HG03521 (cell line): ENCODE measurements around the gene CLK2.
"Not testable (repeated sequence)": the region's sequence is repeated elsewhere in the genome, so short reads cannot be mapped to it uniquely, and the experiment has no call there.

ENCODE experiments used
- ATAC-seq: cut with Tn5 transposase; IDR thresholded peaks from one replicate; pipeline ENCODE4 v1.9.1; 2021; ENCODE audit warnings: mild to moderate bottlenecking, moderate library complexity; ENCODE audit not compliant: unreplicated experiment

Gene CLK2

DNA sequence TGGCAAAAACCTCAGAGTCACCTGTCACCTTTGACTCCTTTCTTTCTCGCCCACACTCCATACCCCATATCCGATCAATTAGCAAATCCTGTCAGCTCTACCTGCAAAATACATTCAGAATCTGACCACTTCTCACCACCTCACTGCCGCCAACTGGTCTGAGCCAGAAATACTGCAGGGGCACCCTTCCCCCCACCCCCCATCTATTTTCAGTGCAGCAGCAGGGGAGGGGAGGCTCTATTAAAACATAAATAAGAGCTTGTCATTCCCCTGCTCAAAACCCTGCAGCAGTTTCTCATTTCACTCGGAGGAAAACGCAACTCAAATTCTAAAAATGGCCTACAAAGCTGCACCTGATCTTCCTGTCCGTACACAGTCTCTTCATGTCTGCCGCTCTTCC lies 24.1 kb upstream of the CLK2 start:
- no peak for ATAC-seq

DNA sequence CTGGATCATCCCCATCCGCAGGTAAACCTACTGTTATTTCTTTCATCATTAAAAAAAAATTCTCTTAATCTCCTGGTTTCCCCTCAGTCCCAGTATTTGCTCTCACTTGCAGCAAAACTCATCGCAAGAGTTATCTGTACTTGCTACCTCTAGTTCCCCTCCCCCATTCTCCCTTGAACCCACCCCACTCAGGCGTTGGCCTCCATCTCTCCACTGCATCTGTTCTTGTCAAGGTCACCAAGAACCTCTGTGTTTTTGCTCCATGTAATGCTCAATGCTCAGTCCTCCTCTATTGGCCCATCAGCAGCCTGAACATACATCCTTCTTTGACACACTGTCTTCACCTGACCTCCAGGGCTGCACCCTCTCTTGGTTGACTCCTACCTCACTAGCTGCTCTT lies 23.4 kb upstream of the CLK2 start:
- no peak for ATAC-seq

DNA sequence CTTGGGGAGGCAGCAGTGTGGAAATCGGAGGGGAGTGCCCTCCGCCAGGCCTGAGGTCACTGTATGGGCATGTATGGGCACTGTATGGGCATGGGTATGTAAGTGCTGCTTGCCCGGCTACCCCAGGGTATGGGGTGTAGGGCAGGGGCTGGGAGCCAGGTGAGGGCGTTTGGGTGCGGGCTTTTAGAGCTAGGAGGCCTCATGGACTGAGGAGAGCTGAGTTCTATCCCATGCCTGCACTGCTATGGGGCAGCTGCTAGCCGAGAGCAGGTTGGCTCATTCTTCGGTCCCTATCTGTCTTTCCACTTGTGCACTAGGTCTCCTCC lies 22.6 kb upstream of the CLK2 start:
- ATAC-seq, result no peak

DNA sequence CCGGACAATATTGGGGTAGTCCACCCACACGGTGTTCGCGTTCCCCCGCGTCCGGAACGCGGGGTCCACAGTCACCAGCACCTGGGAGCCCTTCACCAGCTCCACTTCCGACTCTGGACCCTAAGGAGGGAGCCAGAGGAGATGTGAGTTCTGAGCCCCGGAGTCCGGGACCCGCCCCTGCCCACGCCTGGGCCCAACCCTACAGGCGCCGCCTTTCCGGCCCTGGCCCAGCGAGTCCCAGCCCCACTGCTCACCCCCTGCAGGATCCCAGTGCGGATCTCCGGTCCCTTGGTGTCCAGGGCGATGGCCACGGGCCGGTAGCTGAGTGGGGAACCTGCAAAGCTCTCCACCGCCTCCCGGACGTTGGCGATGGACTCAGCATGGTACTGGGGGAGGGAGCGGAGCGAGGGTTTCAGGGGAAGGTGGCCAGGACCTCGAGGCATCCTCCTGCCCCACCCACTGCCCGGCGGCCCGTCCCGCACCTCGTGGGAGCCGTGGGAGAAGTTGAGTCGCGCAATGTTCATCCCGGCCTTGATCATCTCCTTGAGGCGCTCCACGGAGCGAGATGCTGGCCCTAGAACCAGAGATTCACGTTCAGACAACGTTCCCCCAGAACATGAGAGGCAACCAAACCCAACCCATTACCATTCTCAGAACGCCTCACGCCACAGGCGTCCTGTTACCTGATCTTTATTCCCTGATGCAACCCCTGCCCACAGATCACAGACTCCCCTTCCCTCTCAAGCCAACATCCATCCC lies 22.1 kb upstream of the CLK2 start:
- no peak for ATAC-seq

DNA sequence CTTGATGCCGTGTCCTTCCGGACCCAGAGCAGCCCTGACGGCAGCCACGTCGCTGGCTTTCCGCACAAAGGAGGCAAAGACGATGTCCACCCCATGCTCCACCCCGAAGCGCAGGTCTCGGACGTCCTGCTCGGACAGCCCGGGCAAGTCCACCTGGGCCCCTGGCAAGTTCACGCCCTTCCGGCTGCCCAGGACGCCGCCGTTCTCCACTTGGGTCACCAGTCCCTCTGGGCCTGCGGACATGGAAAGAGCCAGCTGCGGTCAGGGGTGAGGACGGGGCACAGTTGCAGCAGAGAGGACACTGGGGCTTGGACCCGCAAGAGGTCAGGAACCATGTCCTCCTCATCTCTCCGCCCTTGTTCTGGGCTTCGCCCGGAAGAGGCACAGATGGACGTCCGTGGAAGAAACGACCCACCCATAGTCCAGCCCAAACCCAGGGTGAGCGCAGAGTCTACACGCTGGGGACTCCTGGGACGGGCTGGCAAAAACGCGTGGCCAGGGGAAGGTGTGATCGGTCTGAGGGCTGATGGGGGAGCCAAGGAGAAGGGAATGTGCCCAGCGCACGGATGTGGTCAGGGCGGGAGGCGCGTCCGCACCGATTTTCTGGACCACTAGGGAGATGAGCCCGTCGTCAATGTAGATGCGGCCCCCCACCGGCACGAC lies 21.3 kb upstream of the CLK2 start:
- ATAC-seq, result no peak

DNA sequence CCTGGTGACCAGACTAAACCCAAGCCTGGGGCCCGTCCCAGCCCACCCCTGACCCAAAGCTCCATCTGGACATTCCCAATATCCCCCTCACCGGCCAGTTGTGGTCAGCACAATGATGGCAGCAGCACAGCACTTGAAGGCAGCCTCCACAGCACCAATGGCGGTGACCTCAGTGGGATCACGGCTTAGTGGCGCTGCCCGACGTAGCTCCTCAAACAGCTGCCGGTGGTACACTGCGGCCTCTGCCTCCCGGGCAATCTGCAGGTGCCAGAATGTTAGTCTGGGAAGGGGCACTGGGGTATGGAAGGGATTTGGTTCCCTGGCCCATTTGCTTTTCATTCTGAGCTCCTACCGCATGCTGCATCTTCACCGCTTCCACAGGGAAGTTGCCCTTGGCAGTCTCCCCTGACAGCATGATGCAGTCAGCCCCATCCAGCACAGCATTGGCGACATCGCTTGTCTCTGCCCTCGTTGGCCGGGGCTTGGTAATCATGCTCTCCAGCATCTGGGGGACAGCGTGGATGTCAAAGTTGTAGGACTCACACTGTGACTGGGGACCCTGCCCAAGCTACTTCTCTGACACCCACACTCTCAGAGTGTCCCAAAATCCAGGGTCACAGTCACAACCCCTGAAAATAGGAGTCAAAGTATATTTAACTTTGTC lies 19.9 kb upstream of the CLK2 start:
- no peak for ATAC-seq

DNA sequence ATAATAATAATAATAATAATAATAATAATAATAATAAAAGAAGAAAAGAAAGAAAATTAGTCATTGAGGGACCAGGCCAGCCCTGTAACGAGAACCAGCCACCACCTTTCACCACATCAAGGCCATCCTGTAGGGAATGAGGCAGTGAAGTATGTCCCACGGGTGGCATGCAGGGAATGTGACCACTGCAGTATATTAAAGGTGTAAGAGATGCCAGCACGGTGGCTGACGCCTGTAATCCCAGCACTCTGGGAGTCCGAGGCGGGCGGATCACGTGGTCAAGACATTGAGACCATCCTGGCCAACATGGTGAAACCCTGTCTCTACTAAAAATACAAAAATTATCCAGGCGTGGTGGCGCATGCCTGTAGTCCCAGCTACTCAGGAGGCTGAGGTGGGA lies 17.7 kb upstream of the CLK2 start:
- ATAC-seq, result not testable (repeated sequence)

DNA sequence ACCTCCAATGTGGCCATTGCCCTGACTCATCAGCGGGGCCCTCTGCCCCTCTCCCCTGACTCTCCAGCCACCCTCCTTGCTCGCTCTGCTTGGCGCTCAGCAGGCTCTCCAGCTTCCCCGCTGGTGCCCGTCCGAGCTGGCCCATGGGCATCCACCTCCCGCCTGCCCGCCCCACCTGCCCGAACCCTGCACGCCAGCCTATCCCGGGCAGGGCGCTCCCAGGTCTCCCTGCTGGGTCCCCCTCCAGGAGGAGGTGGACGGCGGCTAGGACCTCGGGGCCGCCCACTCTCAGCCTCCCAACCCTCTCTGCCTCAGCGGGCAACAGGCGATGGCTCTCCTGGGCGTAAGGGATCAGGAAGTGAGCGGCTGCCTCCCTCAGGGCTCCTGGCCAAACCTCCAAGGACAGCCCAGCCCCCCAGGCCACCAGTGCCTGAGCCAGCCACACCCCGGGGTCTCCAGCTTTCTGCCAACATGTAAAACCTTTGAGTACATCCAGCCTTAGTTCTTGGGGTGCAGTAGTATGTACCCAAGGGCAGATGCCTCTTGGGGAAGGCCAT lies 14.8 kb upstream of the CLK2 start:
- no peak for ATAC-seq

DNA sequence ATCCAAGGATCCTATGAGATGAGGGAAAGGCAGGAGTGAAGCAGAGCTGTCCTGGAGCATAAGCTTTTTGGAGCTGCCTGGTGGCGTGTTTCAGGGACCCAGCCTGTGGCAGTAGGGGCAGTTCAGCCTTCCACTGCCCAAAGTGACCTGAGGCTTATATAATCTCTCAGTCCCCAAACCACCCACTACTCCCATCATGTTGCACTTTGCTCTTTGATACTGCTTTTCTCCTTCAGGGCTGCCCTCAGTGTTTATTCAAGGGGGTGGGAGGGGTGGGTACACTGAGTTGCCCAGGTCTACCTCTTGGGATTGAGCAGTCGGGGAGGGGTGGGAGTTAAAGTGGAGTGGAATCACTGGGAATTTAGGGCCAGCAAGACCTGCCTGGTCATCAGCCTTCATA lies 13.2 kb upstream of the CLK2 start:
- no peak for ATAC-seq

DNA sequence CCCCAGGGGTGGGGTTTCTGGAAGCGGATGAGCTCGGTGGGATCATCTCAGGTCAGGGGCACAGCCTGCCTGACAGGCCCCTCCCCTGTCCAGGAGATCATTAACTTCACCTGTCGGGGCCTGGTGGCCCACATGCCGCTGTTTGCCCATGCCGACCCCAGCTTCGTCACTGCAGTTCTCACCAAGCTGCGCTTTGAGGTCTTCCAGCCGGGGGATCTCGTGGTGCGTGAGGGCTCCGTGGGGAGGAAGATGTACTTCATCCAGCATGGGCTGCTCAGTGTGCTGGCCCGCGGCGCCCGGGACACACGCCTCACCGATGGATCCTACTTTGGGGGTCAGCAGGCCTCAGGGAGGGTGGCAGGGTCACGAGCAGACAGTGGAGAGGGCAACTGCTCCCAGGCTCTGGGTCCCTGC lies 12.3 kb upstream of the CLK2 start:
- ATAC-seq, result no peak

GRCh38 chr1:155285063-155285462 lies 11.8 kb upstream of the CLK2 start:
- no peak for ATAC-seq

GRCh38 chr1:155284476-155284875 lies 11.2 kb upstream of the CLK2 start:
- no peak for ATAC-seq

DNA sequence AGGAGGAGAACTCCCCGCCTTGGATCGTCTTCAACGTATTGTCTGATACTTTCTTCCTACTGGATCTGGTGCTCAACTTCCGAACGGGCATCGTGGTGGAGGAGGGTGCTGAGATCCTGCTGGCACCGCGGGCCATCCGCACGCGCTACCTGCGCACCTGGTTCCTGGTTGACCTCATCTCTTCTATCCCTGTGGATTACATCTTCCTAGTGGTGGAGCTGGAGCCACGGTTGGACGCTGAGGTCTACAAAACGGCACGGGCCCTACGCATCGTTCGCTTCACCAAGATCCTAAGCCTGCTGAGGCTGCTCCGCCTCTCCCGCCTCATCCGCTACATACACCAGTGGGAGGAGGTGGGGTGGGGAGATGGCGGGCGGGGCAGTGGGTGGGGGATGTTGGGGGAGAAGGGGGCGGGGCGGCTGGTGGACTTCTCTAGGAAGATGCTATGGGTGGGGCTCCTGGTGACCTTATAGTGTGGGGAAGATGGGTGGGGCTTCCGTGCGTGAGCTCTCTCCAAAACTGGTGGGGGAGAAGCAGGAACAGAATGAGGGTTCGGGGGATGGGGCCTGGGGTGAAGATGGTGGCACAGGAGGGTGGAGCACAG lies 9.3 kb upstream of the CLK2 start:
- ATAC-seq, result no peak

DNA sequence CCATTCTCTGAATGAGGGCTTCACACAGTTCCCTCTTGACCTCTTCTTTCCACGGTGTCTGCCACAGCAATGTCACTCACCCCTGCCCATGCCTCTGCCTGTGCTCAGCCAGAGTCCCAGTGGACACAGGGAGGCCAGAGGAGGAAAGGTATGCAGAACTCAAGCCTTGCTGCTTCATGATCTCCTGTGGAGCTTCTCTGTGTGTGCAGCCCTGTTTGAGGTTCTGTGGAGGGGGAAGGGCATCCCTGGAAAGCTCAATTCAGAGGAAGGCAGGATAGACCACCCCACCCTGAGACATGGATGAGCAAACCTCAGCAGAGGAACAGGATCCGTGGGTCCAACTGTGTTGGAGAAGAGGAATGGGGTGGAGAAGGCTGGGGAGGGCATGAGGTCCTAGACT lies 6.0 kb upstream of the CLK2 start:
- ATAC-seq, result no peak

DNA sequence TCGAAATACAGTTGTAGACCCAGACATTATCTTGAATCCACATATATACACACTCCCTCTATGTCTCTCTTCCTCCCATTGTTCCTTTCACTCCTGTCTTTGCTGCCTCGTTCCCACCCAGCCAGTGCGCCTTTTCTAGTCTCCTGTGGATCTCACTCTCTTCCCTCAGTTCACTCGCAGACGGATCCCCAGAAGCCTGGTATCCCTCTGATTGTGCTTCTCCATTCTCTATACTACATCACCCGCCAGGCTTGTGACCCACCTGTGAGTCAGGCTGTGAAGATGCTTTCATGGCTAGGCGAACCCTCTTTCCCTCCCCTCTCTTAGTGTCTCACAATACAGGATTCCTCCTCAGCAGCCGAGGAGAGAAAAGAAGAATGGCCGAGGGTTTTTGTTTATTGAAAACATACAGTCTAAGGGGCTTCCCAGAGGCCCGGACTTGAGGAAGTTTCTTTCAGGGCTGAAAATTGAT lies 5.4 kb upstream of the CLK2 start:
- ATAC-seq, result no peak

DNA sequence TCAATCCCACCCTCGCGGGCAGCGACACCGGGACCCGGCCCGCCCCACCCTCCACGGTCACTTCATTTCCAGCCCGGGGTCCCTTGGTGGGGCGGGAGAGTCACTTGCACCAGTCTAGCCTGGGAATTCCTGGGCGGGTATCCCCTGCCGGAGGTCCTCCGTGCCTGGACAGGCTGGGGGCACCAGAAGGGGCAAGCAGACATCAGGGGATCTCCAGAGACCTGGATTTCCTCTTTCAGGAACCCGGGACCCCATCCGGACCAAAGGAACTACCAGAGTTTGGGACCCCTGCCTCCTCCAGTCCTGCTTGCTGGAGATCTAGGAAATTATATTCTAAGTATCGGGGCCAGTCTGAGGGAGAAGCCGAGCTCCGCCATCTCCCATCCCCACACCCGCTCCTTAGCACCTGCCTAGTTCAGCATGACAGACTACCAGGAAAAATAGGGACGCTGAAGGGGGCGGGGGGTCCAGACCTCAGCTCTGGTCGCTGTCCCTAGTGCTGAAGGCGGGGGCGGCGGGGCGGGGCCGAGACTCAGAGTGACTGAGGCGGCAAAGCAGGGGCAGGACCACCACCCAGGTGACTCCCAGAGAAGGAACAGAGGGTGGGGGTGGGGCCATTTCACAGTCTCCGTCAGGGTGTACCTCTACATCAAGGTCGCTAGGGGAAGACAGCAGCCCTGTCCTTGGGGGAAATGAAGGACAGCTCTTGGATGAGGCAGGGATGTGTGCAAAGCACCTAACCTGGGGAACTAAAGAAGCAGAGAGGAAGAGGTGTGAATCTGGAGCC lies 4.8 kb upstream of the CLK2 start:
- ATAC-seq, result no peak

GRCh38 chr1:155277070-155277901 lies 4.0 kb upstream of the CLK2 start, which contains the start of gene HCN3:
Gene HCN3 (plus strand): TSS chr1:155277463. CDS start chr1:155277591, 128 bp downstream.
- ATAC-seq, result peak; percentile 65

DNA sequence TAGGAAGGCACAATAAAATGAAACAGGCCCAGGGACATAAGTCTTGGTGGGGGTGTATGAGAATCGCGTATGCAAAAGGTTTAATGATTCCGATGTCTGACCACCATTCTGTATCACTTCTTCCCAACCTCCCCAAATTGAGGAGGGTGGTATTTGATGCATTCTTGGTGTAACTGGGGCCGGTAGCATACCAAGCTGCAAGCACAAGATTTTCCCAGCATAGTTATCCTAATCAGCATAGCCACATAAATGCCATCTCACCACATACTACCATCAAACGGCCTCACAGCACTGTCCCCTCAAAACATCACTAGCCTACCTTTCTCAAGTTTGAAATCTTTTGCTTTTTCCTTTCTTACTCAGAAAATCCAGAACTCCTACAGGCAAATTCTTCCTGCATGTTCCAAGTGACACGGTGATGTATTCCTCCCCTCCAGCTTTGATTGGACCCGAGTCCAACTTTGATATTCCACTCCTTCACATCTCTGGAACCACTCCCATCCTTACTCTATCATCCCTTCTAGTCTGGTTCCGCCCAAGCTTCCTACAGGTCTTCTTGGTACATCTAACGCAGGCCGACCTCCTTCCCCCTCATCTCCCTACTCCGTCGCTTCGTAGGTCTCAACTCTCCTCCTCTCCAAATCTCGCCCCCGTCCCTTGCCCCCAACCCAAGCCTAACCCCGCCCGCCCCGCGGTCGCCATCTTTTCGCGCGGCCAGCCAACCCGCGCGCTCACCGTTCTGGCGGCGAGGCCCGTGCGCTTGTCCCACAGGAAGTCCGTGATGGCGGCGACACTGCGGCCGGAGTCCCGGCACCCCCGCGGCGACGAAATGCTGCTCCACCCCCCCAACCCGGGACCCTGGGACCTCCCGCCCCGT lies 600 bp downstream of the CLK2 start:
- ATAC-seq, result peak; percentile 25

DNA sequence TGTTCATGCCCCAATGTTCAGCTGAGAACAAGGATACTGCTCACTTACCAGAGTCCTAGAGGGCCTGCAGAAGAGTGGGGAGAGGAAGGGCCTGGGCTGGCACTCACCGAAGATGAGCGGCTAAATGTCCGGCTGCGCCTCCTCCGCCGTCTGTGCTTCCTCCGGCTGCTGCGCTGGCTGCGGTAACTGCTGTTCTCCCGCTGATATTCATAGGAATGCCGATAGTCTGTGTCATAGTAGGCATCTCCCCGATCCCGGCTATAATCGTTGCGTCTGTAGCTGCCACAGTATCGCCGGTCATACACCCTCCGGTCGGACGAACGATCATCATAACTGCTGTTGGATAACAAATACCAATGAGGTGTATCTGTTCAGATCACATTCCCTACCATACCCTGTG lies 3.9 kb downstream of the CLK2 start:
- ATAC-seq, result no peak
